Testis (tissue), 2 donors: ENCODE data around the gene C5orf63.

Experiments
- POLR2A ChIP-seq: fragments of 450-650 bp; IDR thresholded peaks from one replicate; pipeline ENCODE4 v1.6.1; 2017; ENCODE audit warnings: antibody characterized with exemption, mild to moderate bottlenecking, moderate library complexity
- TF ChIP-seq, protein P1 (sequence below), 3 experiments: fragments of 450-650 bp in 2 of 3; fragments of 200-600 bp in 1 of 3; sonication (generic) in 1 of 3; IDR thresholded peaks; one replicate each; pipeline ENCODE4 v1.5.1; 2016 to 2019; ENCODE audit warnings: antibody characterized with exemption in 3 of 3, mild to moderate bottlenecking in 2 of 3, moderate library complexity in 1 of 3

DNA sequence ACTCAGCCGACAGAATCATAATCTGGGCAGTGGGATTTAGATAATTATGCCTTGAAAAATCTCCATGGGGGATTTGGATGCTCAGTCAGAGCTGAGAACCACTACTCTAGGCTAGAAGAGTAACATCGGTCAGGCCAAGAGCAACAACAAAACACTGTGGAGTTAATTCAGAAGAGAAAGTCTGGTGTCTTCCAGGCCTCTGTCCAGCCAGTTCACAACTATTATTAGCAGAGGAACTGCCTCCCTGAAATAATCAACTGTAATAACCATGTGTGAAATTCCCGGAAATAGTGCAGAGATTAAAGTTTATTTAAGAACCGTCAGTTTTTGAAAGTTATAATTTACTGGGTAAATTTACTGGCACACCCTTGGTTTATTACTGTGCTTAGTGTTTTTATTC, 34.8 kb downstream of the C5orf63 start:
- no peak for TF ChIP-seq POLR2A
- TF ChIP-seq, protein P1, sequence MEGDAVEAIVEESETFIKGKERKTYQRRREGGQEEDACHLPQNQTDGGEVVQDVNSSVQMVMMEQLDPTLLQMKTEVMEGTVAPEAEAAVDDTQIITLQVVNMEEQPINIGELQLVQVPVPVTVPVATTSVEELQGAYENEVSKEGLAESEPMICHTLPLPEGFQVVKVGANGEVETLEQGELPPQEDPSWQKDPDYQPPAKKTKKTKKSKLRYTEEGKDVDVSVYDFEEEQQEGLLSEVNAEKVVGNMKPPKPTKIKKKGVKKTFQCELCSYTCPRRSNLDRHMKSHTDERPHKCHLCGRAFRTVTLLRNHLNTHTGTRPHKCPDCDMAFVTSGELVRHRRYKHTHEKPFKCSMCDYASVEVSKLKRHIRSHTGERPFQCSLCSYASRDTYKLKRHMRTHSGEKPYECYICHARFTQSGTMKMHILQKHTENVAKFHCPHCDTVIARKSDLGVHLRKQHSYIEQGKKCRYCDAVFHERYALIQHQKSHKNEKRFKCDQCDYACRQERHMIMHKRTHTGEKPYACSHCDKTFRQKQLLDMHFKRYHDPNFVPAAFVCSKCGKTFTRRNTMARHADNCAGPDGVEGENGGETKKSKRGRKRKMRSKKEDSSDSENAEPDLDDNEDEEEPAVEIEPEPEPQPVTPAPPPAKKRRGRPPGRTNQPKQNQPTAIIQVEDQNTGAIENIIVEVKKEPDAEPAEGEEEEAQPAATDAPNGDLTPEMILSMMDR (IDR thresholded peaks at IDR 0.05): no peak
